ENCODE data around the gene PTPRH. TPM values are rescaled to one million over a fixed set of nuclear protein-coding genes. Genes with fewer than 3 reads are reported as not detected.

PTPRH gene
- total RNA-seq, 1 donor from 2014 or later = 1.2 TPM

DNA sequence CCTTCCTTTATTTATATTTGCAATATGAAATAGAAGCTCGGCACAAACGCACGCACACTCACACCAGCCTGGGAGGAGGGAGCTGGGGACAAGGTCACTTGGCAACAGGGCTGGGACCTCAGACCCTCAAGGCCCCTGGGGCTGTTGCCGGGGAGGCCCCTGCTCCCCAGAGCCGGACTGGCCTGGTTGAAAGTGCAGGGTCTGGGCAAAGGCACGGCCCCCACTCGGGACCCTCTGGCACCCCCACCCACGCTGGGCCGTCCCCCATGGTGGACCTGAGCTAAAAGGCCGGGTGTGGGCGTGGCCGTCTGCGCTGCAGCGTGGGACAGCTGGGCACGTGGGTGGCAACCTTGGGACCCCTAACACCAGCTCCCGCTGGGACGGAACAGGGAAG is 20.5 kb upstream of the PTPRH start:
- H3K4me3 Mint-ChIP-seq = no peak overlapping the region
- DNase-seq (ENCODE audit: low read depth, low spot score) = no peak
- no peaks in the 10 kb centered on the region for H3K27me3 Mint-ChIP-seq (ENCODE audit: low read depth)
- no peaks in the 10 kb centered on the region for H3K9me3 Mint-ChIP-seq
- H3K27ac Mint-ChIP-seq (ENCODE audit: unreplicated experiment) = no peak overlapping the region
- no peaks in the 10 kb centered on the region for H3K36me3 Mint-ChIP-seq (ENCODE audit: low read depth)
- H3K4me1 Mint-ChIP-seq = no peaks in the 10 kb centered on the region
- TF ChIP-seq, protein P1, sequence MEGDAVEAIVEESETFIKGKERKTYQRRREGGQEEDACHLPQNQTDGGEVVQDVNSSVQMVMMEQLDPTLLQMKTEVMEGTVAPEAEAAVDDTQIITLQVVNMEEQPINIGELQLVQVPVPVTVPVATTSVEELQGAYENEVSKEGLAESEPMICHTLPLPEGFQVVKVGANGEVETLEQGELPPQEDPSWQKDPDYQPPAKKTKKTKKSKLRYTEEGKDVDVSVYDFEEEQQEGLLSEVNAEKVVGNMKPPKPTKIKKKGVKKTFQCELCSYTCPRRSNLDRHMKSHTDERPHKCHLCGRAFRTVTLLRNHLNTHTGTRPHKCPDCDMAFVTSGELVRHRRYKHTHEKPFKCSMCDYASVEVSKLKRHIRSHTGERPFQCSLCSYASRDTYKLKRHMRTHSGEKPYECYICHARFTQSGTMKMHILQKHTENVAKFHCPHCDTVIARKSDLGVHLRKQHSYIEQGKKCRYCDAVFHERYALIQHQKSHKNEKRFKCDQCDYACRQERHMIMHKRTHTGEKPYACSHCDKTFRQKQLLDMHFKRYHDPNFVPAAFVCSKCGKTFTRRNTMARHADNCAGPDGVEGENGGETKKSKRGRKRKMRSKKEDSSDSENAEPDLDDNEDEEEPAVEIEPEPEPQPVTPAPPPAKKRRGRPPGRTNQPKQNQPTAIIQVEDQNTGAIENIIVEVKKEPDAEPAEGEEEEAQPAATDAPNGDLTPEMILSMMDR (conservative IDR thresholded peaks at IDR 0.05) = no peak

DNA sequence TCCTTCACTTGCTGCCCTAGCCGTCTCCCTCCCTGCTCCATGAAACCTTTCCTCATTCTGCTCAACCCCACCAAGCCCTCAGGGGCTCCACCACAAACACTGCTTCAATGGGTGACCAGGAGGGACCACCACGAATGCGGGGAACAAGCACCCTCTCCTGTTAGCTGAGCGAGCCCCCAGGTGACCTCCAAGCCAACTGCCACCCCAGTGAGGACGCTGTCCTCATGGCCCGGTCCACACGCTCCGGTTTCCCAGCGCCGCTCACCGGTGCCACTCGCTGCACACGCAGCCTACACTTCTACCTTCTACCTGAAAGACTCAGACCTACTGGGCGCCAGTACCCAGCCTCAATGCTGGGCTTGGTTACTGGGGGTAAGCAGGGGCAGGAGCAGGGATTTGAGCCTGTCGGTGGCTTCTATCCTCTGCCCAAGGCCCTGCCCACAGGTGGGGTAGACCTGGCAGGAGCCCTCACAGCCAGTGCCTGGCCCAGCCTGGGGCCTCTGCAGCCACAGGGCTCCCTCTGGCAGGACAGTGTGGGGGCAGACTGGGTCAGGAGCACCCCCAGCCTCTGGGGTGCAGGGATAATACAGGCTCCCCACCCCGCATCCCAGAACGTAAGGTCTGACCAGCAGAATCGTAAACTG is 20.0 kb upstream of the PTPRH start:
- no peaks in the 10 kb centered on the region for H3K36me3 Mint-ChIP-seq (ENCODE audit: low read depth)
- H3K27me3 Mint-ChIP-seq (ENCODE audit: low read depth) = no peaks in the 10 kb centered on the region
- H3K27ac Mint-ChIP-seq (ENCODE audit: unreplicated experiment) = no peak overlapping the region

DNA sequence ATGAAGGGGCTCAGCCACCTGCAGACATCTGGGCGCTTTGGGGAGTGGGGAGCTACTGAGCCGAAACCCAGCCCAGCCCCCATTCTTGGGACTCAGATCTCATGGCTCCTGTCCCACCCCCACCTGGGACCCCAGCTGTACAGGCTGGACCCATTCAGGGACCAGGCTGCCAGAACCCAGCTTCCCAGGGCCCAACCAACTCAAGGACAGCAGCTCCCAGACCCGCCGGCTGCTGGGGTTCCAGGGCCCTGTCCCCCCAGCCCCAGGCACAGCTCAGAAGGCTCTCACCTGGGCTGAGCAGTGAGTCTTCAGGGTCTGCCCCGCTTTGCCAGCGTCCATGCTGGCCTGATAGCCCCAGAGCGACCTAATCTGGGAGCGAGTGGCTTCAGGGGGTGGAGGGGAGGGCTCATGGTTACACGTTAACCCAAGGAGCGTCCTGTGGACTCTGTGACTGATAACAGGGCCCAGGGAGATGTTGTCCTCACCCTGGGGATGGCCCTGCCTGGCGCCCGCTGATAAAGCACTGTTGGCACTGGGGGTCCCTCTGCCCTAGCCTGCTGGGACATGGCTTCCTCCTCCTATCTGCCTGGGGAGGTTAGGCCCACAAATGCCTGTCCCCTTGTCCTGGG is 19.2 kb upstream of the PTPRH start, which contains the start of gene TMEM86B:
Gene TMEM86B (minus strand): TSS at position 361 of the 629 bp plus-strand sequence. CDS start 22 bp downstream, at position 339.
- Mint-ChIP-seq H3K4me3 (no peak within 1 kb of the TSS), H3K27ac (ENCODE audit: unreplicated experiment) (peak within 1 kb of the TSS; percentile 43), H3K27me3 (ENCODE audit: low read depth) (no peaks in the 10 kb centered on the region), H3K9me3 (no peaks in the 10 kb centered on the region), H3K4me1 (no peaks in the 10 kb centered on the region), H3K36me3 (ENCODE audit: low read depth) (no peaks in the 10 kb centered on the region)
- TF ChIP-seq, protein P1 (conservative IDR thresholded peaks at IDR 0.05) = no peak
- no peak for DNase-seq (ENCODE audit: low read depth, low spot score)

More for the DNA sequence above, 20.0 kb upstream of the PTPRH start:
- H3K9me3 Mint-ChIP-seq = no peaks in the 10 kb centered on the region
- no peaks in the 10 kb centered on the region for H3K4me1 Mint-ChIP-seq
- no peak for DNase-seq (ENCODE audit: low read depth, low spot score)
- no peak overlapping the region for H3K4me3 Mint-ChIP-seq
- TF ChIP-seq, protein P1 (conservative IDR thresholded peaks at IDR 0.05) = no peak

DNA sequence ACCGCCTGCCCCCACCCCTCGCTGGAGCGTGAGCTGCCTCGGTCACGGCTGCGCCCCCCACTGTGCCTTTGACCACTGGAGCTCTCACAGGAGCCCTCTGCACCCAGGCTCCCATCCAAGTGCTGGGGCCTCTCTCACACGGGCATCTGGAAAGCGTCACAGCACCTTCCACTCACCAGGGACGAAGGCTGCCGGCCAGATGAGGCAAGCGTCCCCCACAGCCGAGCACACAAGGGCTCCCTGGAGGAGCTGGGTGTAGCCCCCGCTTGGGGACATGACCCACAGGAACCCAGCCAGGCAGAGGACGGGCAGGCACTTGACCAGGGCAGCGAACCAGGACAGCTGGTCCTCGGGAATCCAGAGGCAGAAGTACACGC is 18.7 kb upstream of the PTPRH start:
- peak overlapping the region; percentile 43 for H3K27ac Mint-ChIP-seq (ENCODE audit: unreplicated experiment)

DNA sequence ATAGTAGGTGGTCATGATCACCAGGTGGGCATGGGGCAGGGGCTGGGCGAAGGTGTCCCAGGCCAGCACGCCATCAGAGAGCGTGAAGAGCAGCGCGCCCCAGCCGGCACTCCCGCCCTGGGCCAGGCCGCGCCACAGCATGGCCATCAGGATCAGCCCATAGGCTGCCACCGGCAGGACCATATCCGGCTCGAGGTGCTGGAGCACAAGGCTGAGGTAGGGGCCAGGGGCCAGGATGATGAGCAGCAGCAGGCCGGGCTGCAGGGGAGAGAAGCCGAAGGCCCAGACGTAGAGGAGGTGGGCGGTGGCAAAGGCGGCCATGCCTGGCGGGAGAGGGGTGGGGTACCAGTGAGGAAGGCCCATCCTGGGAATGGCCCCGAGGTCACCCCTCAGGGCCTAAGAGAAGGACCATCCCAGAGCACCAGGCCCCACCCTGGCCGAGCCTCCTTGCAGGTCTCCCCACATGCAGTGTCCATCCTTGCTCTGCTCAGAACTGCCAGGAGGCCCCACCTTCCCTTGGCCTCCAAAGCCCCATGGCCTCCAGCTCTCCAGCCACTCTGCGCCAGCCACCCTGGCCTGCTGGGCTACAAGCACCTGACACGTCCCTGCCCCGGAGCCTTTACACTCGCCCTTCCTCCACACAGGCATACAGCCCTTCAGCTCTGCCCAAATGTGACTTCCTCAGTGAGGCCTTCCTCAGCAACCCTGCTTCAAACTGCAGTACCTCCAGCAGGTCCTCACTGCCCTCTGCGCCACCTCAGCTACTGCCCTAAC is 18.1 kb upstream of the PTPRH start:
- no peak overlapping the region for H3K4me3 Mint-ChIP-seq
- H3K4me1 Mint-ChIP-seq = no peaks in the 10 kb centered on the region
- no peaks in the 10 kb centered on the region for H3K9me3 Mint-ChIP-seq
- no peaks in the 10 kb centered on the region for H3K36me3 Mint-ChIP-seq (ENCODE audit: low read depth)
- TF ChIP-seq, protein P1 (conservative IDR thresholded peaks at IDR 0.05) = no peak
- no peak overlapping the region for H3K27ac Mint-ChIP-seq (ENCODE audit: unreplicated experiment)
- no peak for DNase-seq (ENCODE audit: low read depth, low spot score)
- H3K27me3 Mint-ChIP-seq (ENCODE audit: low read depth) = no peaks in the 10 kb centered on the region

More for the DNA sequence above, 18.7 kb upstream of the PTPRH start:
- no peak for DNase-seq (ENCODE audit: low read depth, low spot score)
- Mint-ChIP-seq H3K4me3 (no peak overlapping the region), H3K9me3 (no peaks in the 10 kb centered on the region), H3K4me1 (no peaks in the 10 kb centered on the region), H3K36me3 (ENCODE audit: low read depth) (no peaks in the 10 kb centered on the region), H3K27me3 (ENCODE audit: low read depth) (no peaks in the 10 kb centered on the region)
- TF ChIP-seq, protein P1 (conservative IDR thresholded peaks at IDR 0.05) = no peak
